Ovary (tissue), 3 donors: Measurements from ENCODE around the gene KLHL24.

Experiments
- CTCF ChIP-seq, 3 donors: fragments of 450-650 bp in 2 of 3; fragments of 200-600 bp in 1 of 3; IDR thresholded peaks; one replicate each; pipeline versions ENCODE4 v1.5.1 to v1.8.0; 2016 to 2022; ENCODE audit warnings: antibody characterized with exemption in 3 of 3, mild to moderate bottlenecking in 1 of 3
- POLR2A ChIP-seq: fragments of 450-650 bp; IDR thresholded peaks from one replicate; pipeline ENCODE4 v1.6.1; 2017; ENCODE audit warnings: antibody characterized with exemption, mild to moderate bottlenecking, moderate library complexity
- donor health status: DM: no; HTN: no; CAD: no.

GRCh38 chr3:183613366-183614285 lies 21.8 kb upstream of the KLHL24 start:
- TF ChIP-seq CTCF (IDR thresholded peaks at IDR 0.05), result no peak
- TF ChIP-seq POLR2A, result no peak
